HCT116 (cell line): ENCODE results near the gene SMARCAD1.

ENCODE experiments used
- CBX3 ChIP-seq: IDR thresholded peaks from 2 replicates; pipeline ENCODE4 v1.6.1; 2012; ENCODE audit warnings: low read depth
- CTCF ChIP-seq, 3 experiments: fragments of 200-600 bp in 1 of 3; sonication (generic) in 1 of 3; IDR thresholded peaks in 2 of 3; conservative IDR thresholded peaks in 1 of 3; 2 replicates each; pipeline ENCODE4 v1.5.1; 2012 to 2017; ENCODE audit warnings: low read depth in 2 of 3, low read length in 2 of 3, antibody characterized with exemption in 1 of 3, borderline replicate concordance in 1 of 3, control low read depth in 1 of 3, mild to moderate bottlenecking in 1 of 3, mixed read lengths in 1 of 3, mixed run types in 1 of 3, moderate library complexity in 1 of 3; ENCODE audit not compliant: insufficient read depth in 1 of 3
- EGR1 ChIP-seq: IDR thresholded peaks from 2 replicates; pipeline ENCODE4 v1.6.1; 2012; ENCODE audit warnings: low read depth
- EZH2 ChIP-seq: fragments of 200-600 bp; sonication (generic); IDR thresholded peaks from 2 replicates; pipeline ENCODE4 v1.6.1; 2017; ENCODE audit warnings: antibody characterized with exemption, mixed run types
- EZH2phosphoT487 ChIP-seq: fragments of 200-600 bp; IDR thresholded peaks from 2 replicates; pipeline ENCODE4 v1.6.1; 2018; ENCODE audit warnings: antibody characterized with exemption, borderline replicate concordance
- FOSL1 ChIP-seq: IDR thresholded peaks from 2 replicates; pipeline ENCODE4 v1.6.1; 2012; ENCODE audit warnings: low read depth
- MAX ChIP-seq: IDR thresholded peaks from 2 replicates; pipeline ENCODE4 v1.6.1; 2012
- POLR2A ChIP-seq: IDR thresholded peaks from 2 replicates; pipeline ENCODE4 v1.7.0; 2011; ENCODE audit warnings: borderline replicate concordance; ENCODE audit not compliant: insufficient read depth, insufficient read length; ENCODE audit errors: extremely low read depth
- POLR2AphosphoS5 ChIP-seq: IDR thresholded peaks from 2 replicates; pipeline ENCODE4 v1.6.1; 2011; ENCODE audit warnings: mild to moderate bottlenecking, low read depth, low read length, moderate library complexity
- REST ChIP-seq: IDR thresholded peaks from 2 replicates; pipeline ENCODE4 v1.6.1; 2012; ENCODE audit warnings: low read depth
- TCF7L2 ChIP-seq: IDR thresholded peaks from 2 replicates; pipeline ENCODE4 v1.7.0; 2011; ENCODE audit warnings: borderline replicate concordance, inconsistent platforms; ENCODE audit not compliant: insufficient read depth, insufficient read length; ENCODE audit errors: extremely low read depth
- YY1 ChIP-seq: IDR thresholded peaks from 2 replicates; pipeline ENCODE4 v1.6.1; 2011; ENCODE audit warnings: low read length, low read depth, moderate library complexity, mild to moderate bottlenecking; ENCODE audit not compliant: insufficient replicate concordance; ENCODE audit errors: extremely low read depth
- ZBTB33 ChIP-seq: IDR thresholded peaks from 2 replicates; pipeline ENCODE4 v1.6.1; 2011; ENCODE audit warnings: mild to moderate bottlenecking, low read length, moderate library complexity; ENCODE audit not compliant: insufficient replicate concordance; ENCODE audit errors: extremely low read depth
- ZFX ChIP-seq: fragments of 450-650 bp; IDR thresholded peaks from 2 replicates; pipeline ENCODE4 v1.6.1; 2017

- TF ChIP-seq POLR2AphosphoS5, result no peak
- TF ChIP-seq CTCF (IDR thresholded peaks at IDR 0.05 in 2 of 3, conservative IDR thresholded peaks at IDR 0.05 in 1 of 3; ENCODE audit: borderline replicate concordance in 1 of 3, insufficient read depth in 1 of 3, low read depth in 2 of 3, low read length in 2 of 3), result no peak
- no peak for TF ChIP-seq EZH2phosphoT487
- no peak for TF ChIP-seq ZFX
- TF ChIP-seq REST, result no peak
- no peak for TF ChIP-seq YY1
- TF ChIP-seq POLR2A, result no peak
- TF ChIP-seq EZH2, result no peak
- TF ChIP-seq CBX3, result no peak
- TF ChIP-seq ZBTB33, result no peak
- no peak for TF ChIP-seq MAX
- no peak for TF ChIP-seq EGR1
- no peak for TF ChIP-seq FOSL1
- TF ChIP-seq TCF7L2, result no peak
These were observed 99.7 kb downstream of the SMARCAD1 start for GRCh38 chr4:94307231-94307871.
